Measurements from ENCODE around the gene UGT2B7.

Gene UGT2B7

GRCh38 chr4:69056150-69056549 is 40.1 kb upstream of the UGT2B7 start:
- Histone ChIP-seq H3K36me3 (ENCODE audit: control insufficient read depth, insufficient read depth, low read length) (no peaks in the 10 kb centered on the region), H3K4me3 (replicated peaks; ENCODE audit: low read depth, low read length) (no peak overlapping the region), H3K27me3 (replicated peaks; ENCODE audit: control insufficient read depth, insufficient read depth, low read length) (no peaks in the 10 kb centered on the region)
- TF ChIP-seq, protein P1, sequence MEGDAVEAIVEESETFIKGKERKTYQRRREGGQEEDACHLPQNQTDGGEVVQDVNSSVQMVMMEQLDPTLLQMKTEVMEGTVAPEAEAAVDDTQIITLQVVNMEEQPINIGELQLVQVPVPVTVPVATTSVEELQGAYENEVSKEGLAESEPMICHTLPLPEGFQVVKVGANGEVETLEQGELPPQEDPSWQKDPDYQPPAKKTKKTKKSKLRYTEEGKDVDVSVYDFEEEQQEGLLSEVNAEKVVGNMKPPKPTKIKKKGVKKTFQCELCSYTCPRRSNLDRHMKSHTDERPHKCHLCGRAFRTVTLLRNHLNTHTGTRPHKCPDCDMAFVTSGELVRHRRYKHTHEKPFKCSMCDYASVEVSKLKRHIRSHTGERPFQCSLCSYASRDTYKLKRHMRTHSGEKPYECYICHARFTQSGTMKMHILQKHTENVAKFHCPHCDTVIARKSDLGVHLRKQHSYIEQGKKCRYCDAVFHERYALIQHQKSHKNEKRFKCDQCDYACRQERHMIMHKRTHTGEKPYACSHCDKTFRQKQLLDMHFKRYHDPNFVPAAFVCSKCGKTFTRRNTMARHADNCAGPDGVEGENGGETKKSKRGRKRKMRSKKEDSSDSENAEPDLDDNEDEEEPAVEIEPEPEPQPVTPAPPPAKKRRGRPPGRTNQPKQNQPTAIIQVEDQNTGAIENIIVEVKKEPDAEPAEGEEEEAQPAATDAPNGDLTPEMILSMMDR (IDR thresholded peaks at IDR 0.05; ENCODE audit: insufficient read depth, low read length, poor library complexity, severe bottlenecking) = no peak
- DNase-seq (ENCODE audit: extremely low read depth, insufficient read length) = no peak

- TF ChIP-seq, protein P1 (IDR thresholded peaks at IDR 0.05; ENCODE audit: insufficient read depth, low read length, poor library complexity, severe bottlenecking) = no peak
- Histone ChIP-seq H3K36me3 (ENCODE audit: control insufficient read depth, insufficient read depth, low read length) (no peaks in the 10 kb centered on the region), H3K4me3 (replicated peaks; ENCODE audit: low read depth, low read length) (no peak overlapping the region), H3K27me3 (replicated peaks; ENCODE audit: control insufficient read depth, insufficient read depth, low read length) (no peaks in the 10 kb centered on the region)
- DNase-seq (ENCODE audit: extremely low read depth, insufficient read length) = no peak
Observed at GRCh38 chr4:69056921-69057550, 39.2 kb upstream of the UGT2B7 start.

GRCh38 chr4:69057620-69058409 is 38.5 kb upstream of the UGT2B7 start:
- no peak for DNase-seq (ENCODE audit: extremely low read depth, insufficient read length)
- H3K27me3 ChIP-seq (replicated peaks; ENCODE audit: control insufficient read depth, insufficient read depth, low read length) = no peaks in the 10 kb centered on the region
- TF ChIP-seq, protein P1 (IDR thresholded peaks at IDR 0.05; ENCODE audit: insufficient read depth, low read length, poor library complexity, severe bottlenecking) = no peak
- no peak overlapping the region for H3K4me3 ChIP-seq (replicated peaks; ENCODE audit: low read depth, low read length)
- H3K36me3 ChIP-seq (ENCODE audit: control insufficient read depth, insufficient read depth, low read length) = no peaks in the 10 kb centered on the region

DNA sequence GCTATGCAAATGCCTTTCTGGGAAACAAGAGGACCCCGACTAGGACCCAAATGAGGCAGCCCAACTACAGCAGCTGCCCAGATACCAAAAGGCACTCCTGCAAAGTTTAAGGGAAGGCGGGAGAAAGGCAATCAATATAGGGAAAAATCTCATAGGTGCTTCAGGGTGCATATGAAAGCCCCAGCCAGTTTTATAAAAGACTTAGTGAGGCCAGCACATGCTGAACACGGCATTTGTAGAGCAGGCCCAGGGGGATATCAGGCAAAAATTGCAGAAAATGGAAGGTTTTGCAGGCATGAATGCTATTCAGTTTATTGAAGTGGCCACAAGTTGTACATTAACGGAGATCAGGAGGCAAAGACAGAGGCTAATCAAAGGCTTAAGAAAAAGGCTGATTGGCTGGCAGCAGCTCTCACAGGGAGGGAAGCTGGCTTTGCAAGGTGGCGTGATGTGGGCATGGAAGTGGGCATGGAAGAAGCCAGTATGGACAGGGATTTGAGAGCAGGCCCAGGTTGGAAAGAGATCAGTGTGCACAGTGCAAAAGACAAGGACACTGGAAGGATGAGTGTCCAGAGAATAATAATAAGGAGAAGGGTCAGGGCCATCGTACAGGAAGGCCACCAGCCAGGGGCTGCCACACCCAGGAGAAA is 37.7 kb upstream of the UGT2B7 start:
- no peaks in the 10 kb centered on the region for H3K36me3 ChIP-seq (ENCODE audit: control insufficient read depth, insufficient read depth, low read length)
- H3K4me3 ChIP-seq (replicated peaks; ENCODE audit: low read depth, low read length) = no peak overlapping the region
- no peak for DNase-seq (ENCODE audit: extremely low read depth, insufficient read length)
- H3K27me3 ChIP-seq (replicated peaks; ENCODE audit: control insufficient read depth, insufficient read depth, low read length) = no peaks in the 10 kb centered on the region
- TF ChIP-seq, protein P1 (IDR thresholded peaks at IDR 0.05; ENCODE audit: insufficient read depth, low read length, poor library complexity, severe bottlenecking) = no peak

DNA sequence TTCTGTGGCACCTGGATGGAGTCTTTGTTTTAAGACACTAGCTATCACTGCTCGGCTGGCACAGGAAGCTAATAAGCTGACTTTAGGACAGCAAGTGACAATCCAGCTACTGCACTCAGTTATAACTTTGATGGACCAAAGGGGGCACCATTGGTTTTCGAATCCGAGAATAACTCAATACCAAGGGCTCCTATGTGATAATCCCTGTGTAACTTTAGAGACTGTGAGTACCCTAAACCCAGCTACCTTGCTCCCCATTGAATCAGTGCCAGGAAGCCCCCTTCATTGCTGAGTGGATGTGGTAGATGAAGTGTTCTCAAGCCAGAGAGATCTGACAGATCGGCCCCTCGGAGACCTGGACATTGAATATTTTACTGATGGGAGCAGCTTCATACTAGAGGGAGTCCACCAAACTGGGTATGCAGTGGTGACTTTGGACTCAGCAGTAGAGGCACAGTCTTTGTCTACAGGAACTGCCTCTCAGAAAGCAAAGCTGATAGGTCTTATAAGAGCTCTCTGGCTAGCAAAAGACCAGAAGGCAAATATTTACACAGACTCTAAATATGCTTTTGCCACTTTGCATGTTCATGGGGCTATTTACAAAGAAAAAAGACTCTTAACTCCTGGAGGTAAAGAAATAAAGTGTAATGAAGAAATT is 35.5 kb upstream of the UGT2B7 start:
- no peak for DNase-seq (ENCODE audit: extremely low read depth, insufficient read length)
- H3K27me3 ChIP-seq (replicated peaks; ENCODE audit: control insufficient read depth, insufficient read depth, low read length) = no peaks in the 10 kb centered on the region
- H3K4me3 ChIP-seq (replicated peaks; ENCODE audit: low read depth, low read length) = no peak overlapping the region
- TF ChIP-seq, protein P1 (IDR thresholded peaks at IDR 0.05; ENCODE audit: insufficient read depth, low read length, poor library complexity, severe bottlenecking) = peak; percentile 14
- H3K36me3 ChIP-seq (ENCODE audit: control insufficient read depth, insufficient read depth, low read length) = no peaks in the 10 kb centered on the region

Measured in GM06990 (cell line).